Measurements from ENCODE around the gene SLC35F3. TPM values are rescaled to one million over a fixed set of nuclear protein-coding genes. Genes with fewer than 3 reads are reported as not detected.
A peak's percentile ranks its signal among the peaks of the same experiment; 100 is the strongest.

Gene SLC35F3
- total and polyA plus RNA-seq, 7 experiments from 2014 or later = 0.11 to 15.2 (median 0.96) TPM; not detected in 2

DNA sequence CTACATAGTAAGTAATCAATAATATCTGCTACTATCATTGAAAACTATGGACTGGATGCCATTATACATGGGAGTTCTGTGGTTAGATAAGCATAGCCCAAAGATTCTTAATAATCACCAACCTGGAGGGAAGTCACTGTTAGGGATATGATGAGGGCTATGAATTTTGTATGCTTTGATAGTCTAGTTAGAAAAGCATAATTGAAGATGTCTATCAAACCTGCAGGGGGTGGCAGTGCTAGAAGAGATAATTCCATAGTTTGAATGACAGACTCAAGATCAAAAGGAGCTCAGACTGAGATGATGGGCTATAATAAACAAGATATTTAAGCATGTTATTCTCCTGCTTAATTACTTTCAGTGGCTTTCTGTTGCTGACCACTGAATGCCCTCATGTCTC is 453.4 kb downstream of the SLC35F3 start:
- intact Hi-C loops (cut with micrococcal nuclease) = loop anchor here in 1 of 2 donors (1.0 to 2.0 kb wide), 2 partner anchors 15 to 31 kb away; partner anchors contain the start of gene COA6
- peaks cover 0 to 27% (median 18%) of the 10 kb centered on the region in 7 donors for H3K4me1 Mint-ChIP-seq
- peak overlapping the region in 4 of 9 donors; percentile 71 to 92 (median 84) for H3K27ac Mint-ChIP-seq
- Histone ChIP-seq H3K27ac (ENCODE audit: low read depth, low read length) (no peak overlapping the region), H3K9me3 (ENCODE audit: control insufficient read depth in 2 of 3, low read length in 3 of 3) (no peaks in the 10 kb centered on the region), H3K27me3 (ENCODE audit: control insufficient read depth in 2 of 2, insufficient read depth in 2 of 2, low read length in 2 of 2) (no peaks in the 10 kb centered on the region), H3K4me1 (ENCODE audit: control insufficient read depth in 2 of 2, insufficient read depth in 2 of 2, low read length in 2 of 2) (peaks cover 0 to 6% of the 10 kb centered on the region in 2 donors), H3K36me3 (ENCODE audit: control insufficient read depth in 2 of 3, insufficient read depth in 3 of 3, low read length in 3 of 3) (no peaks in the 10 kb centered on the region), H3K4me3 (ENCODE audit: low read length) (no peak overlapping the region)
- peak overlapping the region in 8 of 10 donors; percentile 3 to 90 (median 77) for H3K4me3 Mint-ChIP-seq
- ATAC-seq (no peak), DNase-seq (no peak)
- peaks cover 0 to 21% (median 0%) of the 10 kb centered on the region in 5 donors for H3K27me3 Mint-ChIP-seq
- ChIA-PET CTCF (interaction anchor here (0.7 to 1.9 kb wide), 3 partner anchors 48 to 1454 kb away, joined by 3 to 5 read pairs (median 4); no protein-coding TSS in a partner anchor), POLR2A (interaction anchor here (0.6 to 3.1 kb wide), 2 partner anchors 15 kb away, joined by 3 to 22 read pairs; partner anchors contain the start of gene COA6)
- H3K36me3 Mint-ChIP-seq = peaks cover 0 to 18% (median 0%) of the 10 kb centered on the region in 5 donors
- H3K9me3 Mint-ChIP-seq = peaks cover 0 to 5% (median 0%) of the 10 kb centered on the region in 11 donors

DNA sequence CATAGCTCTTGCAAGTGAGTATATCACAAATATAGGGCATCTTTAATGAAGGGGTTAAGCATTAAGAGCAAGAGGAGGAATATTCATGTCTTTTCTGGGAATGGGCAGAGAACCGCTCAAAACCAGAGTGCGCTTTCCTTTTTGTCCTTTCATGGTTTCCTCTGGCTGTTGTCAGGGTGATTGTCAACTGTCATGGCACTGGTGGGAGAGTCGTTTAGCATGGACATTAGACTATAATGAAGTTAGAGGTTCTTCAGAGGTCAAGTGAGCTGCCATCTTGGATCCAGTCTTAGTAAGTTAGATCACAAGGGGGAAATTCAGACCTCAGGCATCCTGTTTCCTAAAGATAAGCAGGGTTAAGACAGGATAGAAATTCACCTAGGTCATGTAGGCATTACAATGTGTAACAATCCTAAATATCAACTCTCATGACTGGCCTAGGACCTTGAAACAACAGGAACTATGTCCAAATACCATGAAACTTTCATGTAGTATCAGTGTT is 456.7 kb downstream of the SLC35F3 start:
- no peaks in the 10 kb centered on the region for H3K27me3 ChIP-seq (ENCODE audit: control insufficient read depth in 2 of 2, insufficient read depth in 2 of 2, low read length in 2 of 2)
- POLR2A ChIA-PET = interaction anchor here (0.6 to 2.4 kb wide), 2 partner anchors 12 to 48 kb away, joined by 3 to 7 read pairs; partner anchors contain the start of gene COA6
- H3K9me3 ChIP-seq (ENCODE audit: control insufficient read depth in 2 of 3, low read length in 3 of 3) = no peaks in the 10 kb centered on the region
- H3K4me1 Mint-ChIP-seq = peaks cover 0 to 27% (median 15%) of the 10 kb centered on the region in 7 donors
- no peak overlapping the region for H3K27ac ChIP-seq (ENCODE audit: low read depth, low read length)
- peaks cover 0 to 13% (median 0%) of the 10 kb centered on the region in 5 donors for H3K36me3 Mint-ChIP-seq
- no peak for DNase-seq
- intact Hi-C loops (cut with micrococcal nuclease) = no loop called here
- H3K4me3 Mint-ChIP-seq = no peak overlapping the region
- H3K9me3 Mint-ChIP-seq = peaks cover 0 to under 1% (median 0%) of the 10 kb centered on the region in 11 donors
- no peak overlapping the region for H3K4me3 ChIP-seq (ENCODE audit: low read length)
- CTCF ChIA-PET = no interaction called here
- ATAC-seq = no peak
- peak overlapping the region in 1 of 9 donors; percentile 28 for H3K27ac Mint-ChIP-seq
- H3K4me1 ChIP-seq (ENCODE audit: control insufficient read depth in 2 of 2, insufficient read depth in 2 of 2, low read length in 2 of 2) = peaks cover 0 to 6% of the 10 kb centered on the region in 2 donors
- H3K36me3 ChIP-seq (ENCODE audit: control insufficient read depth in 2 of 3, insufficient read depth in 3 of 3, low read length in 3 of 3) = no peaks in the 10 kb centered on the region
- H3K27me3 Mint-ChIP-seq = peaks cover 0 to 3% (median 0%) of the 10 kb centered on the region in 5 donors

DNA sequence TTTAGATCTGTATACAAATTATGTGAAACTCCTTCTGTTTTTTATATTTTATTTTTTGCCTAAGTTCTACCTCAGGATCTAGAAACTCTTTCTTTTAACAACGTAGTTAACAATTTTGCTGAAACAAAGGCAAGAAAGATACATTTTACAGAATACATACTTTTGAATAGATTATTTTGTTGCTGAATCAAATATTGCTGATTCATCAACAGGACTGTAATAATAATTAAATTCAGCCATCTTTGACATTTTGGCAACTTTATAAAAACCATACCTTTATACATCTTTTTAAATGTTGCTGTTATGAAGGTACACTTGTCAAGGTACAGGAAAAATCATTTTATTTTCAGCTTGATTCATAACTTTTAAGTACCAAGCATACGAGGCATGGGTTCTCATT is 458.1 kb downstream of the SLC35F3 start:
- Mint-ChIP-seq H3K36me3 (peaks cover 0 to 13% (median 0%) of the 10 kb centered on the region in 5 donors), H3K4me3 (no peak overlapping the region), H3K27me3 (peaks cover 0 to 3% (median 0%) of the 10 kb centered on the region in 5 donors), H3K27ac (no peak overlapping the region), H3K9me3 (no peaks in the 10 kb centered on the region), H3K4me1 (peaks cover 0 to 25% (median 13%) of the 10 kb centered on the region in 7 donors)
- H3K9me3 ChIP-seq (ENCODE audit: control insufficient read depth in 2 of 3, low read length in 3 of 3) = no peaks in the 10 kb centered on the region
- no peaks in the 10 kb centered on the region for H3K36me3 ChIP-seq (ENCODE audit: control insufficient read depth in 2 of 3, insufficient read depth in 3 of 3, low read length in 3 of 3)
- peaks cover 0 to 6% of the 10 kb centered on the region in 2 donors for H3K4me1 ChIP-seq (ENCODE audit: control insufficient read depth in 2 of 2, insufficient read depth in 2 of 2, low read length in 2 of 2)
- POLR2A ChIA-PET = interaction anchor here (3.4 kb wide), 1 partner anchor 11 kb away, joined by 19 read pairs; the partner anchor contains the start of gene COA6
- no peak for DNase-seq
- CTCF ChIA-PET = no interaction called here
- intact Hi-C loops (cut with micrococcal nuclease) = no loop called here
- no peak overlapping the region for H3K27ac ChIP-seq (ENCODE audit: low read depth, low read length)
- ATAC-seq = no peak
- no peaks in the 10 kb centered on the region for H3K27me3 ChIP-seq (ENCODE audit: control insufficient read depth in 2 of 2, insufficient read depth in 2 of 2, low read length in 2 of 2)
- H3K4me3 ChIP-seq (ENCODE audit: low read length) = no peak overlapping the region

DNA sequence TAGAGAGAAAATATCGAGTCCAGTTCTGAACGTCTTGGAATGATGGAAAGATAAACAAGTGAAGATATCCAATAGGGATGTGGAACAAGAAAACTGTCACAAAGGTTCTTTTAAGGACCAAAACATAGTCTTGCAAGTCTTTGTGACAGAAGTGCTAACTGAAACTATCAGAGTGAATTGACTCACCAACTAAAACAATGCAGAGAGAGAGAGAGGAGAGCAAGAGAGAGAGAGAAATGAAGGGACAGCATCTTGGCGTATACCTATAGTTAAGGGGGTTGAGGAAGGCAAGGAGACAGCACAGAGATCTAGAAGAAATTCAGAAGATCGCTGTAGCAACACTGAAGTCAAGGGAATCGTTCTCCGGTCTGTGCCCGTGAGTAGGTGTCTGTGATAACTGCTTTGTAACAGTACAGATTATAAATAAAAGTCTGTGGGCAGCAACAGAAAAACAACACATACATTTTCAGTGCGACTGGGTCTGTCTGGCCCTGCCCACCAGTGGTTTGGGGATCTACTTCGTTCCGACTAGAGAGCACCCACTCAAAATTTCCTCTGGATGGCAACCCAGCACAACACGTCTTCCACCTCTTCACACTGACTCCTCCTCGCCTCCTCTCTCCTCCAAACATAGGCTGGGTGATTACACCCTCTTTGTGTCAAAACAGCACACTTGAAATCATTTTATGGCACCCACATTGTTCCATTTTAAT is 464.0 kb downstream of the SLC35F3 start:
- DNase-seq = peak in 3 of 9 donors; percentile 11 to 25 (median 16)
- H3K4me3 Mint-ChIP-seq = peak overlapping the region in 3 of 10 donors; percentile 14 to 54 (median 38)
- H3K27me3 Mint-ChIP-seq = no peaks in the 10 kb centered on the region
- intact Hi-C loops (cut with micrococcal nuclease) = loop anchor here in 1 of 2 donors (1.0 kb wide), 1 partner anchor 41 kb away; no protein-coding TSS in a partner anchor
- H3K27me3 ChIP-seq (ENCODE audit: control insufficient read depth in 2 of 2, insufficient read depth in 2 of 2, low read length in 2 of 2) = no peaks in the 10 kb centered on the region
- H3K9me3 Mint-ChIP-seq = no peaks in the 10 kb centered on the region
- H3K36me3 Mint-ChIP-seq = peaks cover 0 to 5% (median 0%) of the 10 kb centered on the region in 5 donors
- peaks cover 0 to 6% (median 0%) of the 10 kb centered on the region in 3 experiments for H3K36me3 ChIP-seq (ENCODE audit: control insufficient read depth in 2 of 3, insufficient read depth in 3 of 3, low read length in 3 of 3)
- ATAC-seq = no peak
- H3K4me3 ChIP-seq (ENCODE audit: low read length) = no peak overlapping the region
- peaks cover 11 to 31% (median 23%) of the 10 kb centered on the region in 7 donors for H3K4me1 Mint-ChIP-seq
- no peak overlapping the region for H3K27ac ChIP-seq (ENCODE audit: low read depth, low read length)
- H3K9me3 ChIP-seq (ENCODE audit: control insufficient read depth in 2 of 3, low read length in 3 of 3) = no peaks in the 10 kb centered on the region
- POLR2A ChIA-PET = interaction anchor here (0.6 kb wide), 1 partner anchor 243 kb away, joined by 5 read pairs; no protein-coding TSS in a partner anchor
- CTCF ChIA-PET = no interaction called here
- H3K27ac Mint-ChIP-seq = peak overlapping the region in 4 of 9 donors; percentile 7 to 72 (median 17)
- H3K4me1 ChIP-seq (ENCODE audit: control insufficient read depth in 2 of 2, insufficient read depth in 2 of 2, low read length in 2 of 2) = peaks cover 4% of the 10 kb centered on the region in 2 donors

DNA sequence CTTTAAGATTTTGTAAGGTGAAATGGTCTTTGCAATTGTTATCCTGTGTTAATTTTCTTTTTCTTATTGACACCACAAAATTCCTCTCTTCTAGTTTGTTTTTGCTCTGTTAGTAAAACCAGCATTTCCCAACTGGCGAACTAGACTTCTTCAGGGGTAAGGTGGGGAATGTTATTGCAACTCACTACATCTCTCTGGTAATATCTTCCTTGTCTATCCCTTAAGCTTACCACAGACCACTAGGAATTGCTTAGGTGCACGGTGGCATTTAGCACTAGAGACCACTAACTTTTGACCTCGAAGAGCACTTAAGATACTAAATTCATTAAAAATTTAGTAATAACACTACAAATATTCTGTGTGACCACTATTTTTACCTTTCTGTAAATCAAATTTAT is 464.6 kb downstream of the SLC35F3 start:
- CTCF ChIA-PET = no interaction called here

DNA sequence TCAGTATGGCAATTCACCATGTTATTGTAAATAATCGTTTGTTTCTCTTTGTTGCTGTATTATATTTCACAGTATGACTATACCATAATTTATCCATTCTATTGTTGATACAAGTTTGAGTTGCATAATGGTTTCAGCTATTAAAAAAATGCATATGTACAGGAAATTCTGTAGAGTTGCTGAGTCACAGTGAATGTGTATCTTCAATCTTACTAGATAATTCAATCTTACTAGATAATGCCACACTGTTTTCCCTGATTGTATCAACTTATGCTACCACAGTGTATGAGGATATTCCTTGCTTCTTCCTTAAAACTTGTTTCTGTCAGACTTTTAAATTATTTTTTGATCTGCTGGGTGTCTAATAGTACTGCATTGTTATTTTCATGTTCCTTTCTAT is 465.3 kb downstream of the SLC35F3 start:
- Histone ChIP-seq H3K4me1 (ENCODE audit: control insufficient read depth in 2 of 2, insufficient read depth in 2 of 2, low read length in 2 of 2) (peaks cover 12 to 15% of the 10 kb centered on the region in 2 donors), H3K36me3 (ENCODE audit: control insufficient read depth in 2 of 3, insufficient read depth in 3 of 3, low read length in 3 of 3) (peaks cover 0 to 10% (median 0%) of the 10 kb centered on the region in 3 experiments), H3K27me3 (ENCODE audit: control insufficient read depth in 2 of 2, insufficient read depth in 2 of 2, low read length in 2 of 2) (no peaks in the 10 kb centered on the region), H3K9me3 (ENCODE audit: control insufficient read depth in 2 of 3, low read length in 3 of 3) (no peaks in the 10 kb centered on the region), H3K4me3 (ENCODE audit: low read length) (no peak overlapping the region), H3K27ac (ENCODE audit: low read depth, low read length) (no peak overlapping the region)
- CTCF ChIA-PET = no interaction called here
- H3K4me1 Mint-ChIP-seq = peaks cover 17 to 42% (median 32%) of the 10 kb centered on the region in 7 donors
- POLR2A ChIA-PET = no interaction called here
- H3K36me3 Mint-ChIP-seq = peaks cover 0 to 5% (median 0%) of the 10 kb centered on the region in 5 donors
- ATAC-seq (no peak), DNase-seq (no peak)
- H3K27ac Mint-ChIP-seq = no peak overlapping the region
- no peaks in the 10 kb centered on the region for H3K27me3 Mint-ChIP-seq
- intact Hi-C loops (cut with micrococcal nuclease) = loop anchor here (5.0 to 10.0 kb wide), 2 partner anchors 1498 to 1915 kb away; partner anchors contain the start of genes ERO1B (in 1 of the 2) and LYST (in 1 of the 2)
- H3K9me3 Mint-ChIP-seq = no peaks in the 10 kb centered on the region
- H3K4me3 Mint-ChIP-seq = no peak overlapping the region

More for the DNA sequence above, 464.6 kb downstream of the SLC35F3 start:
- peak overlapping the region in 1 of 10 donors; percentile 38 for H3K4me3 Mint-ChIP-seq
- Histone ChIP-seq H3K27ac (ENCODE audit: low read depth, low read length) (no peak overlapping the region), H3K36me3 (ENCODE audit: control insufficient read depth in 2 of 3, insufficient read depth in 3 of 3, low read length in 3 of 3) (peaks cover 0 to 10% (median 0%) of the 10 kb centered on the region in 3 experiments), H3K4me3 (ENCODE audit: low read length) (no peak overlapping the region), H3K4me1 (ENCODE audit: control insufficient read depth in 2 of 2, insufficient read depth in 2 of 2, low read length in 2 of 2) (peaks cover 4 to 7% of the 10 kb centered on the region in 2 donors), H3K27me3 (ENCODE audit: control insufficient read depth in 2 of 2, insufficient read depth in 2 of 2, low read length in 2 of 2) (no peaks in the 10 kb centered on the region), H3K9me3 (ENCODE audit: control insufficient read depth in 2 of 3, low read length in 3 of 3) (no peaks in the 10 kb centered on the region)
- peak overlapping the region in 3 of 9 donors; percentile 16 to 72 (median 19) for H3K27ac Mint-ChIP-seq
- no peak for ATAC-seq
- DNase-seq = no peak
- H3K27me3 Mint-ChIP-seq = no peaks in the 10 kb centered on the region
- no peaks in the 10 kb centered on the region for H3K9me3 Mint-ChIP-seq
- peaks cover 11 to 35% (median 24%) of the 10 kb centered on the region in 7 donors for H3K4me1 Mint-ChIP-seq
- H3K36me3 Mint-ChIP-seq = peaks cover 0 to 5% (median 0%) of the 10 kb centered on the region in 5 donors
- intact Hi-C loops (cut with micrococcal nuclease) = no loop called here
- POLR2A ChIA-PET = interaction anchor here (0.6 kb wide), 1 partner anchor 243 kb away, joined by 5 read pairs; no protein-coding TSS in a partner anchor
